Stomach smooth muscle (tissue), 2 donors: ENCODE results near the gene CDC14A.

Source experiments
- H3K27ac ChIP-seq: one replicate; pipeline ENCODE4 v1.7.0; 2013; ENCODE audit warnings: mild to moderate bottlenecking, low read length, inconsistent platforms
- H3K27me3 ChIP-seq, 2 donors: one replicate each; pipeline ENCODE4 v1.7.0; 2013; ENCODE audit warnings: low read length in 2 of 2; ENCODE audit not compliant: insufficient read depth in 2 of 2, control insufficient read depth in 1 of 2
- H3K36me3 ChIP-seq, 2 donors: one replicate each; pipeline ENCODE4 v1.7.0; 2013; ENCODE audit warnings: low read length in 2 of 2; ENCODE audit not compliant: control insufficient read depth in 2 of 2, insufficient read depth in 2 of 2
- H3K4me1 ChIP-seq: one replicate; pipeline ENCODE4 v1.7.0; 2013; ENCODE audit warnings: low read length; ENCODE audit not compliant: control insufficient read depth, insufficient read depth
- H3K4me3 ChIP-seq, 2 donors: one replicate each; pipeline ENCODE4 v1.7.0; 2013; ENCODE audit warnings: low read length in 2 of 2
- H3K9ac ChIP-seq, 2 donors: one replicate each; pipeline ENCODE4 v1.7.0; 2013; ENCODE audit warnings: low read length in 2 of 2, mild to moderate bottlenecking in 1 of 2
- H3K9me3 ChIP-seq, 2 donors: one replicate each; pipeline ENCODE4 v1.7.0; 2013; ENCODE audit warnings: low read length in 2 of 2; ENCODE audit not compliant: control insufficient read depth in 2 of 2
- donor health status: healthy.
- donor health status: Pancreatic carcinoma.

Gene CDC14A

DNA sequence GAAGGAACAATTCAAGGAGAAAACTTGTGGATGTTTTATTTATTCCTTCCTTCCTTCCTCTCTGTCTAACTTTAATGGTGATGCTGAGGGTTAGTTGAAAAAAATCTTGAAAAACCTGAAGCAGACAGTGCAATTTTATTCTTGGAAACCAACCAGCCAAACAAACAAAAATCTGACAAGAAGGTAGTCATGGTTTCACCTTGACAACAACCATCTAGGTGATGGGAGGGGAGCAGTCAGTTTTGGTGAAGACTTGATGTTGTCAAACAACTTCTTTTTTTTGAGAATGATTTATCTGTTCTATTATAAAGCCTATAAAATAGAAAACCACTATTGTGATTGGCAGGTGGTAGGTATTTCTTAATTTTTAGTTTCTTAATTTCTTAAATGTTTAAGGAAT lies 93.3 kb downstream of the CDC14A start:
- Histone ChIP-seq H3K27me3 (no peaks in the 10 kb centered on the region), H3K27ac (no peak overlapping the region), H3K9me3 (no peaks in the 10 kb centered on the region), H3K4me1 (no peaks in the 10 kb centered on the region), H3K9ac (no peak overlapping the region), H3K36me3 (peaks cover 0 to 3% of the 10 kb centered on the region in 2 donors), H3K4me3 (no peak overlapping the region)

DNA sequence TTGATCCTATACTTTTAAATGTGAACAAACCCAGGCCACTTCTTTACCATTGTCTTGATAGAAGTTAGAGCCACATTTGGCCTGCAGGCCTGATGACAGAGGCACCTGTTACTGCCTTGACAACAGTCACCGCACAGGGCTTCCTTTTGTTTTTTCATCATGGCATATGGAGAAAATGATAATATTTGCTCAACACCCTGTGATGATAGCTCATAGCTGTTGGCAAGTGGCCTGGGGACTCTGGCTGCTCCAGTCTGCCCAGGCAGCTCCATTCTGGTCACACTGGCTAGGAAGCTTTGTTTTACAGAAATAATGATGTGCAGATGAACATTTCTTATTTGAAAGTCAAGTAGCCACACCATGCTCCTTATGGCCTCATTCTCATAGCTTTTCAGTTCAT lies 96.1 kb downstream of the CDC14A start:
- H3K4me3 ChIP-seq = no peak overlapping the region
- no peak overlapping the region for H3K27ac ChIP-seq
- H3K4me1 ChIP-seq = no peaks in the 10 kb centered on the region
- H3K9ac ChIP-seq = no peak overlapping the region
- H3K27me3 ChIP-seq = no peaks in the 10 kb centered on the region
- peaks cover 0 to 5% of the 10 kb centered on the region in 2 donors for H3K36me3 ChIP-seq
- H3K9me3 ChIP-seq = no peaks in the 10 kb centered on the region

DNA sequence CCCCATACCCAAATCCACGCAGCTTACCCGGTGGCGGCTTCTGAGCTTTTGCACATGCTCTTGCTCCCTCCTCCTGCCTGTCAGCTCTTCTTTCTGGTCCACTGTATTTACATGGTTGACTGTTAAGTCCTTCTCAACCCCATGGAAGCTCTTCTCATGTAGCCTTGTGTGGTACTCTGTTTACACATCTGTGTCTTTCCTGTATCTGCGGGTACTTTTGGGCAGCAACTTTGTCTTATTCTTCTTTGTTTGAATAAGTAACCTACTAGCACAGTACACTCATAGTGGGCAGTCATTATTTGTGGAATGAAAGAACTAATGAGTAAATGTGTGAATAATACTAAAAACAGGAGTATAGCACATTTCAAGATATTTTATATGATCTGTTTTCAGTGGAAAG lies 97.2 kb downstream of the CDC14A start:
- no peak overlapping the region for H3K4me3 ChIP-seq
- no peaks in the 10 kb centered on the region for H3K27me3 ChIP-seq
- H3K27ac ChIP-seq = no peak overlapping the region
- H3K4me1 ChIP-seq = no peaks in the 10 kb centered on the region
- peaks cover 0 to 5% of the 10 kb centered on the region in 2 donors for H3K36me3 ChIP-seq
- no peaks in the 10 kb centered on the region for H3K9me3 ChIP-seq
- no peak overlapping the region for H3K9ac ChIP-seq

DNA sequence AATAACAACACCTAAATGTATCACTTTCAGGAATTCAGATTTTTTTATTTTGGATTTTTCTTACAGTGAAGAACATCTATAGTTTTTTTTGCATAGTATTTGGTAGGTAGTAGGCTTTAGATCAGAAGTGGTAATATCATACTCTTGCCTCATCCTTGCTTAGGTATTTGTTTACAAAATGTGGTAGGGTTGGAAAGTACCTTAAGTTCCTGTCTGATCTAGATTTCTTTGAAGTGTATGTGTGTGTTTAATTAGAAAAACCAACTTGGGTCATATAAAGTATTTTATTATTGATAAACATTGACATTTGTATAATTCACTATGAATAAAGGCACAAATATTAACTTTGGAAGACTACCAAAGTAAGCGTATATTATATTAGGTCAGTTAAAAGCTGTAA lies 100.3 kb downstream of the CDC14A start:
- Histone ChIP-seq H3K9me3 (no peaks in the 10 kb centered on the region), H3K27me3 (no peaks in the 10 kb centered on the region), H3K4me1 (no peaks in the 10 kb centered on the region), H3K9ac (no peak overlapping the region), H3K4me3 (no peak overlapping the region), H3K36me3 (peaks cover 0 to 5% of the 10 kb centered on the region in 2 donors), H3K27ac (no peak overlapping the region)

DNA sequence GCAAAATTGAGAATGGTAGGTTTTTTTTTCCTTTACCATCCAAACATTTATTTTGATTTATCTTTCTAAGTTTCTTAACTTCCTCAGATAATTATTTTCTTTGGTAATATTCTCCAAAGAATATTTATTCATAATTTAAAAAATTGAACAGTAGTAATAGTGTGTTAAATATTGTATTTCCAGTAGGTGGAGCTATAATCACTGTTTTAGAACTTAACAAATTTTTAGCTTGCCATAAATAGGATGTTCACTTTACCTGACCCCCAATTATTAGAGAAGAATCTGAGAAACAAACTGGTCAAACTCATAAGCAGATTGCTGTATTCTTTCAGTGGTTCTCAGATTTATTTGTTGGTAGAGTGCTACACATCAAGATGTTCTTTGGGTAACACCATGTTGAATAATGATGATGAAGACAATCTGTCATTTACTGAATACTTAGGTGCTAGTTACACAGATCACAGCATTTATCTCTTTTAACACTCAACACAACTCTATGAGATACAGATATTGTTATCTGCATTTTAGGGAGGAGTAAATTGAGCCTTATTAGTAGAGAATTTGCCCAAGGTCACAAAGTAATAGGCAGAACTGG lies 103.3 kb downstream of the CDC14A start:
- H3K4me1 ChIP-seq = peaks cover 7% of the 10 kb centered on the region
- no peak overlapping the region for H3K4me3 ChIP-seq
- peaks cover 0 to 2% of the 10 kb centered on the region in 2 donors for H3K36me3 ChIP-seq
- H3K9me3 ChIP-seq = no peaks in the 10 kb centered on the region
- H3K9ac ChIP-seq = no peak overlapping the region
- H3K27ac ChIP-seq = no peak overlapping the region
- H3K27me3 ChIP-seq = no peaks in the 10 kb centered on the region

DNA sequence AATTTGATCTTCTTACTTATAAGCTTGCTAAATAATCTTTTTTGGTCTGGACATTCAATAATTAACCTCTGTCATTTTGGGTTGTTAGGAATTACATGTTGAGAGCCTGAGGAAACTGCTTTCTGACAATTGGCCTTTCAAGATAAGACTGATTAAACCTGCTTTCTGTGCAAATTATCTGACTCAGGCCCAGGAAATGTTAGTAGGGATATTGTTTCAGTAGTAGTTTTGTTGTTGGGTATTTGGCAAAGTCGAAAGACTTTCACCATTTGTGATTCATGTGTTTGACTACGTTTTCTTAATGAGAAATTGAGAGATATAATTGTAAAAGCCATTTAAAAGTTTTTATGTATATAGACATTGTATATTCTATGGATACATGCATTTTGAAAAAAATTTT lies 104.6 kb downstream of the CDC14A start:
- peaks cover 7% of the 10 kb centered on the region for H3K4me1 ChIP-seq
- no peak overlapping the region for H3K27ac ChIP-seq
- H3K4me3 ChIP-seq = no peak overlapping the region
- H3K36me3 ChIP-seq = no peaks in the 10 kb centered on the region
- no peak overlapping the region for H3K9ac ChIP-seq
- no peaks in the 10 kb centered on the region for H3K27me3 ChIP-seq
- H3K9me3 ChIP-seq = no peaks in the 10 kb centered on the region

DNA sequence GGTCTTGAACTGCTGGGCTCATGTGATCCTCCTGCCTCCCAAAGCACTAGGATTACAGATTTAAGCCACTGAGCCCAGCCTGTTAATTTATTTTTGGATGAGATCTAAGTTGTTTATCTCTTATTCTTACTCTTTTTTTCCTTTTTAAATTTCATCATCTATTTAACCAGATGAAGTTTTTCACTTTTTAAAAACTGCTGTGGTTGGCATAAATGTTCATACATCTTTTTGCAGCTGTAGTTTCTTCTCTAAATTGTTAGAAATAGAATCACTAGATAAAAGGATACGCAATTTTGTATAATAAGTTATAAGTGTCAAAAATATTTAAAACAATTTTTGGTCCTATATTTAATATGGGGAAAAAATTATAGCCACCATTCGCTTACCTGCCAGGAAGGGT lies 105.4 kb downstream of the CDC14A start:
- Histone ChIP-seq H3K9ac (no peak overlapping the region), H3K27me3 (no peaks in the 10 kb centered on the region), H3K4me3 (no peak overlapping the region), H3K4me1 (peaks cover 7% of the 10 kb centered on the region), H3K27ac (no peak overlapping the region), H3K36me3 (peaks cover 0 to under 1% of the 10 kb centered on the region in 2 donors), H3K9me3 (no peaks in the 10 kb centered on the region)

DNA sequence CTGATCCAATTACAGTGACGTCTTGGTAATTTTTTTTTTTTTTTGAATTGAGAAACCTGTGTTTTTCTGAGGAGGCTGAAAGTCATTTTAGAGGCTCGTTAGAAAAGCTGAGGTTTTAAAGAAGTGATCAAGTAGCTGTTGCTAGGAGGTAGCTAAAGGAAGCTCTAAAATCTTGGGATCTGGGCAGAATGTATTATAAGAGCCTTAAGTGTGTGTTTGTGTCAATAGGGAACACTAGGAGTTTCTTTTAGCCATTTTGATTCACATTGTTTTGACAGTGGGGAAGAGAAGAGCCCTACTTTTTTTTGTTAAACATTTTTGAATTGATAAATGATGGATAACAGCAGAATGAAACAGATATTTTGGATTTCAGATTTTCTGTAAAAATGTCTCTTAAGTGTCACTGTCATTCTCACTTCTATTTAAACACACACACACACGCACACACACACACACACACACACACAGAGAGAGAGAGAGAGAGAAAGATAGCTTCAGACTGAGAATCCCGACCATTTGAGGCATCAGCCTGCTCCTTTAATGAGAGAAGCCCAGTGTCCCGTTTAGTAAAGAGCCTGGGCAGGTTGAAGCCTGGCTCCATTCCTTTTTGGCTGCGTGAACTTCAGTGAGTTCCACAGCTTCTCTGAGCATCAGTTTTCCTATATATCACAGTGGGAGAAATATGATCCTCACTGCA lies 106.5 kb downstream of the CDC14A start:
- H3K27ac ChIP-seq = no peak overlapping the region
- H3K4me1 ChIP-seq = peaks cover 7% of the 10 kb centered on the region
- no peak overlapping the region for H3K4me3 ChIP-seq
- H3K27me3 ChIP-seq = no peaks in the 10 kb centered on the region
- H3K9ac ChIP-seq = peak overlapping the region; percentile 37 to 40
- H3K9me3 ChIP-seq = no peaks in the 10 kb centered on the region
- H3K36me3 ChIP-seq = peaks cover 0 to 6% of the 10 kb centered on the region in 2 donors

DNA sequence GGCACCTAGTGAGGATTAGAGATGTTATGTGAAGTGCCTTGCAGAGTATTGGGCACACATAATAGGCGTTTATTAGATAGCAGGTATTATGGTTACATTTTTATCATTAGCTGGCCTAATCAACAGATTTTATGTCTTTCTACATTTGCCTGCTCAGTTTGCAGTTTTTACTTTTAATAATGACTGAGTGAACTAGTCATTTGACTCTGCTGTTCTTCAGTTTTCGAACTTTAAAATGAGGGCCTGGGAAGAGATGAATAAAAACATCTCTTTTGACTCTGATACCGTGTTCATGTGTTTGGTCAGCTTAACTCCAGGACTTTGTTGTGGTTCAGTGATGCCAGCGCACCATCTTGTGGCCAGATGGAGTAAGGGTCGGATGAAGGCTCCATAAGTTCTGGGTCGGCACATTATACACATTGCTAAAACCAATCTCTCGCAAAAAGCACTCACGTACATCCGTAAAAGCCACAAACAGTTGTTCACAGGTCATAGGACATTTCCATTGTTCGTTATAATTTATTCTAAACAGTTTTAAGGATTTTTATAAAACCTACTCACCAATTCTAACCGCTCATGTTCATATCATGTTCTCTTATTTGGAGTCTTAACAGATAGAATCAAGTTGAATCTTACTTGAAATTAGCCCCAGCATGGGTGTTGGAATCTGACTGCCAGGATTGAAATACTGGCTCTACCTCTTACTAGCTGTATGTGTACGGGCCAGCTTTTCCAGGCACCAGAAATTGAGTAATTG lies 107.2 kb downstream of the CDC14A start:
- Histone ChIP-seq H3K4me1 (peaks cover 7% of the 10 kb centered on the region), H3K27ac (no peak overlapping the region), H3K9ac (peak overlapping the region; percentile 37 to 40), H3K4me3 (no peak overlapping the region), H3K36me3 (peaks cover 0 to 6% of the 10 kb centered on the region in 2 donors), H3K9me3 (no peaks in the 10 kb centered on the region), H3K27me3 (no peaks in the 10 kb centered on the region)

DNA sequence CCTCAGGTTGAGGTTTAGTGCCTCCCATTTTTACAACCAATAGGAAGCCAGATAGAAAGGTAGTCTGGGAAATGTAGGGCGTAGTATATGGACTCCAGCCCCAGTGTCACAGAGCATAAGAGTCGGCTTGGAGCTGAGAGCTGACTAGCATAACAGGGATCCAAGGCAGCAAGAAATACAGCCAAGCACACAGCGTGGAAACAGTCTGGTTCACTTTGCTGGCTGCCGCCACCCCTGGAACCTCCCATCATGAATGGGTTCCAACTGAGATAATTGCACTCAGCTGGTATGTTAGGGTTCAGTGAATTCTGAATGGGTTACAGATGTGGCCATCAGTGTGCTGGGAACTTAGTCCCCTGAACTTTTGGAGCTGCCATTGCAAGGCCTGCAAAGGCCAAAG lies 108.9 kb downstream of the CDC14A start:
- no peak overlapping the region for H3K27ac ChIP-seq
- H3K4me3 ChIP-seq = no peak overlapping the region
- H3K4me1 ChIP-seq = peaks cover 7% of the 10 kb centered on the region
- no peaks in the 10 kb centered on the region for H3K27me3 ChIP-seq
- H3K9ac ChIP-seq = no peak overlapping the region
- H3K36me3 ChIP-seq = peaks cover 0 to 6% of the 10 kb centered on the region in 2 donors
- no peaks in the 10 kb centered on the region for H3K9me3 ChIP-seq
